Liver (tissue), 9 donors: ENCODE measurements around the gene DERA. TPM values are rescaled to one million over a fixed set of nuclear protein-coding genes. Genes with fewer than 3 reads are reported as not detected.

ENCODE experiments used
- DNase-seq: peaks from one replicate; pipeline ENCODE4 v3.0.0-alpha.2; 2017; ENCODE audit warnings: low spot score
- H3K27ac ChIP-seq, 2 donors: one replicate each; pipeline ENCODE4 v1.7.0; 2013; ENCODE audit warnings: inconsistent platforms in 2 of 2, low read length in 2 of 2, control low read depth in 1 of 2, low read depth in 1 of 2, mild to moderate bottlenecking in 1 of 2
- H3K27me3 ChIP-seq, 4 donors: one replicate each; pipeline versions ENCODE4 v1.6.1 to v1.7.0; 2013; ENCODE audit warnings: low read length in 3 of 4, inconsistent platforms in 1 of 4, mild to moderate bottlenecking in 1 of 4, moderate library complexity in 1 of 4; ENCODE audit not compliant: control insufficient read depth in 4 of 4, insufficient read depth in 4 of 4
- H3K36me3 ChIP-seq, 4 donors: one replicate each; pipeline versions ENCODE4 v1.6.1 to v1.7.0; 2013; ENCODE audit warnings: low read length in 3 of 4, mild to moderate bottlenecking in 3 of 4, low read depth in 1 of 4, moderate library complexity in 1 of 4; ENCODE audit not compliant: control insufficient read depth in 4 of 4, insufficient read depth in 3 of 4
- H3K4me1 ChIP-seq, 4 donors: one replicate each; pipeline versions ENCODE4 v1.6.1 to v1.7.0; 2013; ENCODE audit warnings: low read length in 3 of 4, mild to moderate bottlenecking in 3 of 4, moderate library complexity in 1 of 4; ENCODE audit not compliant: control insufficient read depth in 4 of 4, insufficient read depth in 4 of 4
- H3K4me3 ChIP-seq, 3 donors: one replicate each; pipeline versions ENCODE4 v1.6.1 to v1.7.0; 2013; ENCODE audit warnings: low read length in 3 of 3, control low read depth in 1 of 3, low read depth in 1 of 3, mild to moderate bottlenecking in 1 of 3
- H3K9ac ChIP-seq, 2 donors: one replicate each; pipeline ENCODE4 v1.7.0; 2013; ENCODE audit warnings: low read length in 2 of 2, mild to moderate bottlenecking in 2 of 2, moderate library complexity in 2 of 2, control low read depth in 1 of 2, low read depth in 1 of 2
- H3K9me3 ChIP-seq, 4 donors: one replicate each; pipeline versions ENCODE4 v1.6.1 to v1.7.0; 2013; ENCODE audit warnings: low read length in 3 of 4; ENCODE audit not compliant: control insufficient read depth in 4 of 4
- EGR1 ChIP-seq, 2 donors: IDR thresholded peaks; 2 replicates each; pipeline ENCODE4 v1.6.1; 2016 to 2018; ENCODE audit warnings: antibody characterized with exemption in 2 of 2, low read depth in 2 of 2
- FOXA1 ChIP-seq: IDR thresholded peaks from 2 replicates; pipeline ENCODE4 v1.6.1; 2016; ENCODE audit warnings: antibody characterized with exemption
- FOXA2 ChIP-seq: IDR thresholded peaks from 2 replicates; pipeline ENCODE4 v1.6.1; 2016; ENCODE audit warnings: antibody characterized with exemption
- GABPA ChIP-seq, 2 donors: IDR thresholded peaks in 1 of 2; conservative IDR thresholded peaks in 1 of 2; 2 replicates each; pipeline ENCODE4 v1.6.1; 2016; ENCODE audit warnings: antibody characterized with exemption in 2 of 2, mild to moderate bottlenecking in 1 of 2, moderate library complexity in 1 of 2
- HNF4A ChIP-seq, 2 donors: conservative IDR thresholded peaks; 2 replicates each; pipeline ENCODE4 v1.6.1; 2016; ENCODE audit warnings: antibody characterized with exemption in 2 of 2, mild to moderate bottlenecking in 2 of 2
- HNF4G ChIP-seq: IDR thresholded peaks from 2 replicates; pipeline ENCODE4 v1.6.1; 2016; ENCODE audit warnings: antibody characterized with exemption
- JUND ChIP-seq, 2 donors: IDR thresholded peaks; 2 replicates each; pipeline ENCODE4 v1.6.1; 2016; ENCODE audit warnings: antibody characterized with exemption in 2 of 2
- NR2F2 ChIP-seq: IDR thresholded peaks from 2 replicates; pipeline ENCODE4 v1.6.1; 2016; ENCODE audit warnings: antibody characterized with exemption
- RAD21 ChIP-seq, 2 donors: IDR thresholded peaks; 2 replicates each; pipeline ENCODE4 v1.6.1; 2016; ENCODE audit warnings: antibody characterized with exemption in 2 of 2, mild to moderate bottlenecking in 2 of 2
- RXRA ChIP-seq, 2 donors: IDR thresholded peaks; 2 replicates each; pipeline ENCODE4 v1.6.1; 2017 to 2018; ENCODE audit warnings: antibody characterized with exemption in 2 of 2, mild to moderate bottlenecking in 1 of 2
- SP1 ChIP-seq: IDR thresholded peaks from 2 replicates; pipeline ENCODE4 v1.6.1; 2018; ENCODE audit warnings: antibody characterized with exemption, mild to moderate bottlenecking
- TAF1 ChIP-seq: conservative IDR thresholded peaks from 2 replicates; pipeline ENCODE4 v1.6.1; 2016; ENCODE audit warnings: antibody characterized with exemption, mild to moderate bottlenecking
- YY1 ChIP-seq: IDR thresholded peaks from 2 replicates; pipeline ENCODE4 v1.6.1; 2016; ENCODE audit warnings: antibody characterized with exemption, mild to moderate bottlenecking
- WGBS: extraction: QIAGEN DNeasy Blood & Tissue Kit; methylation state at CpG from one replicate; pipeline ENCODE4 v1.1.7; 2013; 5-methylcytosine and 5-hydroxymethylcytosine counted together
- polyA plus RNA-seq, 2 donors: library from polyadenylated mRNA; stranded (reverse) in 1 of 2; unstranded in 1 of 2; fragments of 200-250 nt in 1 of 2; fragments of >200 nt in 1 of 2; fragmentation: Nextera tagmentation in 1 of 2; extraction: Ambion mirVana in 1 of 2; gene quantifications; one replicate each; pipeline versions ENCODE4 v1.2.1 to v1.2.3, GENCODE V29; 2013 to 2015
- total RNA-seq, 2 donors: library from RNA; depleted of rRNA; stranded (reverse); fragments of >200 nt; gene quantifications; one replicate each; pipeline ENCODE4 v1.2.3, GENCODE V29; 2014
- TF ChIP-seq, protein P1 (sequence below): IDR thresholded peaks from 2 replicates; pipeline ENCODE4 v1.6.1; 2016; ENCODE audit warnings: antibody characterized with exemption
- TF ChIP-seq, protein P2 (sequence below): fragments of 150-350 bp; IDR thresholded peaks from 2 replicates; pipeline ENCODE4 v1.5.1; 2017; ENCODE audit warnings: improper control_type of control experiment, low read depth, low read length; ENCODE audit not compliant: missing input control
- TF ChIP-seq, protein P3 (sequence below): IDR thresholded peaks from 2 replicates; pipeline ENCODE4 v1.6.1; 2016; ENCODE audit warnings: antibody characterized with exemption
- TF ChIP-seq, protein P4 (sequence below): IDR thresholded peaks from 2 replicates; pipeline ENCODE4 v1.6.1; 2016; ENCODE audit warnings: antibody characterized with exemption, mild to moderate bottlenecking
- TF ChIP-seq, protein P5 (sequence below): IDR thresholded peaks from 2 replicates; pipeline ENCODE4 v1.6.1; 2016; ENCODE audit warnings: antibody characterized with exemption
- donor health status: healthy.
- donor health status: healthy.
- donor health status: healthy.
- donor health status: healthy.
- donor health status: healthy.

Gene DERA
- total and polyA plus RNA-seq, 4 donors: 32.9 to 65.2 (median 52.4) TPM

DNA sequence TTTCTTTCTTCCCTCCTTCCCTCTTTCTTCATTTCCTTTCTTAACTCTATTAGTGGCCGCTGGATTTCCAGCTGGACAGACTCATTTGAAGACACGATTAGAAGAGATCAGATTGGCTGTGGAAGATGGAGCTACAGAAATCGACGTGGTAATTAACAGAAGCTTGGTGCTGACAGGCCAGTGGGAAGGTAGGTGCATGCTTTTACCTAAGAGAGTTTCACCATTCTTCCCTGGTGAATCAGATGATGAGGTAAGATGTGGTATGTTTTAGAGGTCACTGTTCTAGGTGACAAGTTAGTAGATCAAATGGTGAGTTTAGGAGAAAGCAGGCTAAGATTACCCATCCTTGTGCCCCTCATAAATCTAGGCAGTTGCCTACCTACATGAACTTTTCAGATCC lies 51.6 kb downstream of the DERA start:
- no peak overlapping the region for H3K27ac ChIP-seq
- H3K36me3 ChIP-seq: peaks cover 3 to 34% (median 28%) of the 10 kb centered on the region in 4 donors
- peak in 1 of 2 donors; percentile 4 for TF ChIP-seq RXRA (IDR thresholded peaks at IDR 0.05)
- TF ChIP-seq, protein P1, sequence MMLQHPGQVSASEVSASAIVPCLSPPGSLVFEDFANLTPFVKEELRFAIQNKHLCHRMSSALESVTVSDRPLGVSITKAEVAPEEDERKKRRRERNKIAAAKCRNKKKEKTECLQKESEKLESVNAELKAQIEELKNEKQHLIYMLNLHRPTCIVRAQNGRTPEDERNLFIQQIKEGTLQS: no peak
- no peak overlapping the region for H3K9ac ChIP-seq
- H3K4me1 ChIP-seq: no peaks in the 10 kb centered on the region
- WGBS: 95% methylated on average over 4 of the region's 4 CpGs
- DNase-seq: no peak
- H3K27me3 ChIP-seq: no peaks in the 10 kb centered on the region
- no peak overlapping the region for H3K4me3 ChIP-seq
- no peaks in the 10 kb centered on the region for H3K9me3 ChIP-seq

DNA sequence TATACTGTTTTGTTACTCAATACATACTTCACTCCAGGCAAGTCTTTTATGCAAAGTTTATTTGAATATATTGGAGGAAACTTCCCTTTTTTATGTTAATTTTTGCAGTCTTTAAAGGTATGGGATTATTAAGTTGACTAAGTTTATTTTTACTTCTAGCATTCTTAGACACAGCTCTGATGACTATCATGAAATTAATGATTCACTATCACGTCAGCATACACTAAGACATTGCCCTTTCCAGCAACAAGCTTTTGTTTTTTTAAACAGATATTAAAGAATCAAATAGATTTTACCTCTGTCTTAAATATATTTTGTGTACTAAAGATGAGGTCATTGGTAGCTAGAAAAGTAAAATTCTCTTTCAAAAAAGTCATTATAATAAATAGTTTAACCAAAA lies 52.1 kb downstream of the DERA start:
- TF ChIP-seq, protein P2, sequence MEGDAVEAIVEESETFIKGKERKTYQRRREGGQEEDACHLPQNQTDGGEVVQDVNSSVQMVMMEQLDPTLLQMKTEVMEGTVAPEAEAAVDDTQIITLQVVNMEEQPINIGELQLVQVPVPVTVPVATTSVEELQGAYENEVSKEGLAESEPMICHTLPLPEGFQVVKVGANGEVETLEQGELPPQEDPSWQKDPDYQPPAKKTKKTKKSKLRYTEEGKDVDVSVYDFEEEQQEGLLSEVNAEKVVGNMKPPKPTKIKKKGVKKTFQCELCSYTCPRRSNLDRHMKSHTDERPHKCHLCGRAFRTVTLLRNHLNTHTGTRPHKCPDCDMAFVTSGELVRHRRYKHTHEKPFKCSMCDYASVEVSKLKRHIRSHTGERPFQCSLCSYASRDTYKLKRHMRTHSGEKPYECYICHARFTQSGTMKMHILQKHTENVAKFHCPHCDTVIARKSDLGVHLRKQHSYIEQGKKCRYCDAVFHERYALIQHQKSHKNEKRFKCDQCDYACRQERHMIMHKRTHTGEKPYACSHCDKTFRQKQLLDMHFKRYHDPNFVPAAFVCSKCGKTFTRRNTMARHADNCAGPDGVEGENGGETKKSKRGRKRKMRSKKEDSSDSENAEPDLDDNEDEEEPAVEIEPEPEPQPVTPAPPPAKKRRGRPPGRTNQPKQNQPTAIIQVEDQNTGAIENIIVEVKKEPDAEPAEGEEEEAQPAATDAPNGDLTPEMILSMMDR: no peak
- TF ChIP-seq FOXA2: no peak
- TF ChIP-seq TAF1: no peak
- no peak for TF ChIP-seq HNF4G
- TF ChIP-seq, protein P1: no peak
- TF ChIP-seq, protein P3, sequence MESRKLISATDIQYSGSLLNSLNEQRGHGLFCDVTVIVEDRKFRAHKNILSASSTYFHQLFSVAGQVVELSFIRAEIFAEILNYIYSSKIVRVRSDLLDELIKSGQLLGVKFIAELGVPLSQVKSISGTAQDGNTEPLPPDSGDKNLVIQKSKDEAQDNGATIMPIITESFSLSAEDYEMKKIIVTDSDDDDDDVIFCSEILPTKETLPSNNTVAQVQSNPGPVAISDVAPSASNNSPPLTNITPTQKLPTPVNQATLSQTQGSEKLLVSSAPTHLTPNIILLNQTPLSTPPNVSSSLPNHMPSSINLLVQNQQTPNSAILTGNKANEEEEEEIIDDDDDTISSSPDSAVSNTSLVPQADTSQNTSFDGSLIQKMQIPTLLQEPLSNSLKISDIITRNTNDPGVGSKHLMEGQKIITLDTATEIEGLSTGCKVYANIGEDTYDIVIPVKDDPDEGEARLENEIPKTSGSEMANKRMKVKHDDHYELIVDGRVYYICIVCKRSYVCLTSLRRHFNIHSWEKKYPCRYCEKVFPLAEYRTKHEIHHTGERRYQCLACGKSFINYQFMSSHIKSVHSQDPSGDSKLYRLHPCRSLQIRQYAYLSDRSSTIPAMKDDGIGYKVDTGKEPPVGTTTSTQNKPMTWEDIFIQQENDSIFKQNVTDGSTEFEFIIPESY: no peak
- TF ChIP-seq YY1: no peak
- no peak for TF ChIP-seq FOXA1
- no peak for TF ChIP-seq GABPA (IDR thresholded peaks at IDR 0.05 in 1 of 2, conservative IDR thresholded peaks at IDR 0.05 in 1 of 2)
- TF ChIP-seq, protein P4, sequence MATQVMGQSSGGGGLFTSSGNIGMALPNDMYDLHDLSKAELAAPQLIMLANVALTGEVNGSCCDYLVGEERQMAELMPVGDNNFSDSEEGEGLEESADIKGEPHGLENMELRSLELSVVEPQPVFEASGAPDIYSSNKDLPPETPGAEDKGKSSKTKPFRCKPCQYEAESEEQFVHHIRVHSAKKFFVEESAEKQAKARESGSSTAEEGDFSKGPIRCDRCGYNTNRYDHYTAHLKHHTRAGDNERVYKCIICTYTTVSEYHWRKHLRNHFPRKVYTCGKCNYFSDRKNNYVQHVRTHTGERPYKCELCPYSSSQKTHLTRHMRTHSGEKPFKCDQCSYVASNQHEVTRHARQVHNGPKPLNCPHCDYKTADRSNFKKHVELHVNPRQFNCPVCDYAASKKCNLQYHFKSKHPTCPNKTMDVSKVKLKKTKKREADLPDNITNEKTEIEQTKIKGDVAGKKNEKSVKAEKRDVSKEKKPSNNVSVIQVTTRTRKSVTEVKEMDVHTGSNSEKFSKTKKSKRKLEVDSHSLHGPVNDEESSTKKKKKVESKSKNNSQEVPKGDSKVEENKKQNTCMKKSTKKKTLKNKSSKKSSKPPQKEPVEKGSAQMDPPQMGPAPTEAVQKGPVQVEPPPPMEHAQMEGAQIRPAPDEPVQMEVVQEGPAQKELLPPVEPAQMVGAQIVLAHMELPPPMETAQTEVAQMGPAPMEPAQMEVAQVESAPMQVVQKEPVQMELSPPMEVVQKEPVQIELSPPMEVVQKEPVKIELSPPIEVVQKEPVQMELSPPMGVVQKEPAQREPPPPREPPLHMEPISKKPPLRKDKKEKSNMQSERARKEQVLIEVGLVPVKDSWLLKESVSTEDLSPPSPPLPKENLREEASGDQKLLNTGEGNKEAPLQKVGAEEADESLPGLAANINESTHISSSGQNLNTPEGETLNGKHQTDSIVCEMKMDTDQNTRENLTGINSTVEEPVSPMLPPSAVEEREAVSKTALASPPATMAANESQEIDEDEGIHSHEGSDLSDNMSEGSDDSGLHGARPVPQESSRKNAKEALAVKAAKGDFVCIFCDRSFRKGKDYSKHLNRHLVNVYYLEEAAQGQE: no peak
- no peak for TF ChIP-seq EGR1 (IDR thresholded peaks at IDR 0.05; ENCODE audit: low read depth in 2 of 2)
- no peak for TF ChIP-seq NR2F2
- TF ChIP-seq, protein P5, sequence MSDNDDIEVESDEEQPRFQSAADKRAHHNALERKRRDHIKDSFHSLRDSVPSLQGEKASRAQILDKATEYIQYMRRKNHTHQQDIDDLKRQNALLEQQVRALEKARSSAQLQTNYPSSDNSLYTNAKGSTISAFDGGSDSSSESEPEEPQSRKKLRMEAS: no peak
- TF ChIP-seq SP1: no peak
- TF ChIP-seq JUND (IDR thresholded peaks at IDR 0.05): no peak
- no peak for TF ChIP-seq HNF4A (conservative IDR thresholded peaks at IDR 0.05)
- no peak for TF ChIP-seq RAD21 (IDR thresholded peaks at IDR 0.05)
- no peak for TF ChIP-seq RXRA (IDR thresholded peaks at IDR 0.05)
- peaks cover 3 to 34% (median 29%) of the 10 kb centered on the region in 4 donors for H3K36me3 ChIP-seq

More for the DNA sequence above, 52.1 kb downstream of the DERA start:
- H3K4me3 ChIP-seq: no peak overlapping the region
- H3K9me3 ChIP-seq: no peaks in the 10 kb centered on the region
- H3K27ac ChIP-seq: no peak overlapping the region
- no peak for DNase-seq
- no peaks in the 10 kb centered on the region for H3K4me1 ChIP-seq
- 70% methylated on average over 1 of the region's 1 CpG for WGBS
- no peak overlapping the region for H3K9ac ChIP-seq
- no peaks in the 10 kb centered on the region for H3K27me3 ChIP-seq
